NCI-H1105 (cell line): ENCODE results near the gene COG4.
A peak's percentile ranks its signal among the peaks of the same experiment; 100 is the strongest.
"Not testable (repeated sequence)": the region's sequence is repeated elsewhere in the genome, so short reads cannot be mapped to it uniquely, and the experiment has no call there.

Experiments used
- DNase-seq: peaks from one replicate; lab custom pipeline; 2025; lab: John Stamatoyannopoulos, UW

The COG4 gene

GRCh38 chr16:70527315-70527996 lies 4.1 kb upstream of the COG4 start:
- no peak for DNase-seq

GRCh38 chr16:70526403-70526802 lies 3.0 kb upstream of the COG4 start:
- DNase-seq = no peak

- DNase-seq = not testable (repeated sequence)
Observed at GRCh38 chr16:70524399-70524825, 1.1 kb upstream of the COG4 start.

GRCh38 chr16:70523743-70524398 lies 517 bp upstream of the COG4 start, which contains the start of gene SF3B3:
SF3B3 (plus strand) TSS chr16:70523816; CDS start chr16:70526657, 2,841 bp downstream.
- peak; percentile 60 for DNase-seq

GRCh38 chr16:70522216-70523075 lies 908 bp downstream of the COG4 start:
- no peak for DNase-seq

GRCh38 chr16:70520612-70521297 lies 2.6 kb downstream of the COG4 start:
- no peak for DNase-seq

- DNase-seq = no peak
Observed at GRCh38 chr16:70512456-70512855, 10.9 kb downstream of the COG4 start.

GRCh38 chr16:70511833-70512232 lies 11.5 kb downstream of the COG4 start:
- no peak for DNase-seq

GRCh38 chr16:70510216-70510615 lies 13.1 kb downstream of the COG4 start:
- no peak for DNase-seq

GRCh38 chr16:70508752-70509151 lies 14.6 kb downstream of the COG4 start:
- DNase-seq = no peak

- DNase-seq = no peak
Observed at GRCh38 chr16:70496513-70496912, 26.8 kb downstream of the COG4 start.

GRCh38 chr16:70495425-70496182 lies 27.8 kb downstream of the COG4 start:
- no peak for DNase-seq

- no peak for DNase-seq
Observed at GRCh38 chr16:70494777-70495176, 28.6 kb downstream of the COG4 start.

GRCh38 chr16:70494202-70494770 lies 29.1 kb downstream of the COG4 start:
- DNase-seq = no peak

GRCh38 chr16:70493802-70494201 lies 29.6 kb downstream of the COG4 start:
- DNase-seq = no peak

- DNase-seq = no peak
Observed at GRCh38 chr16:70490261-70490660, 33.1 kb downstream of the COG4 start.

- no peak for DNase-seq
Observed at GRCh38 chr16:70484867-70485266, 38.5 kb downstream of the COG4 start.

- no peak for DNase-seq
Observed at GRCh38 chr16:70483426-70483825, 39.9 kb downstream of the COG4 start.

- DNase-seq = no peak
Observed at GRCh38 chr16:70482624-70483023, 40.7 kb downstream of the COG4 start.

- no peak for DNase-seq
Observed at GRCh38 chr16:70481929-70482536, 41.3 kb downstream of the COG4 start.
